K562 treated with DMSO at 1 percent for 24 hours (cell line): Measurements from ENCODE around the gene GBP4. TPM values are rescaled to one million over a fixed set of nuclear protein-coding genes. Genes with fewer than 3 reads are reported as not detected.

Experiments used
- total RNA-seq: library from RNA; unstranded; fragments of 300-600 nt; gene quantifications from 2 replicates; pipeline ENCODE4 v1.2.3, GENCODE V29; 2022; ENCODE audit warnings: low read depth; ENCODE audit not compliant: insufficient read depth

GBP4 gene, protein sequence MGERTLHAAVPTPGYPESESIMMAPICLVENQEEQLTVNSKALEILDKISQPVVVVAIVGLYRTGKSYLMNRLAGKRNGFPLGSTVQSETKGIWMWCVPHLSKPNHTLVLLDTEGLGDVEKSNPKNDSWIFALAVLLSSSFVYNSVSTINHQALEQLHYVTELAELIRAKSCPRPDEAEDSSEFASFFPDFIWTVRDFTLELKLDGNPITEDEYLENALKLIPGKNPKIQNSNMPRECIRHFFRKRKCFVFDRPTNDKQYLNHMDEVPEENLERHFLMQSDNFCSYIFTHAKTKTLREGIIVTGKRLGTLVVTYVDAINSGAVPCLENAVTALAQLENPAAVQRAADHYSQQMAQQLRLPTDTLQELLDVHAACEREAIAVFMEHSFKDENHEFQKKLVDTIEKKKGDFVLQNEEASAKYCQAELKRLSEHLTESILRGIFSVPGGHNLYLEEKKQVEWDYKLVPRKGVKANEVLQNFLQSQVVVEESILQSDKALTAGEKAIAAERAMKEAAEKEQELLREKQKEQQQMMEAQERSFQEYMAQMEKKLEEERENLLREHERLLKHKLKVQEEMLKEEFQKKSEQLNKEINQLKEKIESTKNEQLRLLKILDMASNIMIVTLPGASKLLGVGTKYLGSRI
- total RNA-seq = 0.15 and 0.35 TPM in 2 replicates

DNA sequence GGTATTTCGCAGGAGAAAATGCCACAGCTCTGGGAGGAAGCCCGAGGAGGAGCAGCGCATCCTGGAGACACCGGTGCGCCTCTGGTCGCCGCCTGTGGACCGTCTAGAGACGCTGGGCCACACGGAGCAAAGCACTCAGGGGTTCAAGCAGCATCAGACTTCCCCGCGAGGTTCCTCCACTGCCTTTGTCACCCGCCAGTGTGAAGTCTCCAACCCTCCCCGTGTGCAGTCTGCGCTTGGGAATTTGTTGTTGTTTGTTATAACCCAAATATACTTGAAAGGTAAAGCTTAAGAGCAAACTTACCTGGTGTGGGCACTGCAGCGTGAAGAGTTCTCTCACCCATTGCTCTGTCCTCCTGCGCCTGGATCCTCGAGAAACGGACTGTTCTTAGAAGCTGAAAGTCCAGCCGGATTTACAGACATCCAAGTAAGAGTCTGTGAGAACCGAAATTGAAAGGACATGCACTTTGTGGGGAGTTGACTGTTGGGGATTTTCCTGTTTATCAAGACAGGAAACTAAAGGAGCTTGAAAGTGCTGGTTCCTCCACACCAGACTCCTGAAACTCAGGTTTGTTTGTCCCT lies at the start of gene GBP4:
TSS of gene GBP4 (minus strand) at position 452 of the 582 bp plus-strand sequence. CDS start at position 344, 108 bp downstream.

DNA sequence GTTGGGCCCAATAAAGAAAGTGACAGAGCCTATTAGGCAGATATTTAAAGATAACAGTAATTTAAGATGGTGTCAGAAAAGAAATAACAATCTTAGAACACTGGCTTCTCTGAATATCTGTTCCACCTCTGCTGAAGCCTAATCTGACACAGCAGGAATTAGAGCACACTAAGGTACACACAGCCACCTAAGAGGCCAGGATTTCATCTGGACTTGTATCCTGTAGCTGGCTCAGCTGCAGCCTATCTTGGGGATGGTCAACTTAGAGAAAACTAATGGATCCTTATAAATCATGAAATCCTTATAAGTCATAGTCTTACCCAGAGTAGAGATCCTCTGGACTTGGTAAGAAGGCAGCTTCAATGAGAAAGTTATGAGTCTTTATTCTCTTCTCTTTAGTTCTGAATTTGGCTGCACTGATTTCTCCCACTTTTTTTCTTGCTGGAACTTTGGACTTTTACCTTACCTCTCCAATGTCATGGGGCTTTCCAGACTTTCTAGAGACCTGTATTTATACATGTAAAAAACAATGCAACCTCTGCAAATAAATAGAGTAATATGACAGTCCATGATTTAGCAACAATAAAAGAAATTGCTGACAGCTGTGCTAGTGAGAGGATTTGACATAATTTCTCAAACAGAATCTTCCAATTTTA lies 23.0 kb downstream of the GBP4 start, which contains the start of gene GBP7:
TSS of gene GBP7 (minus strand) at position 403 of the 656 bp plus-strand sequence. CDS start 4,068 bp downstream, outside the sequence.

Other genes starting within 250 kb of the GBP4 start
- 19.6 and 19.9 TPM in 2 replicates for gene KYAT3, start 206.3 kb downstream of the GBP4 start, total RNA-seq
- 3.7 and 4.6 TPM in 2 replicates for gene RBMXL1, start 206.3 kb downstream of the GBP4 start, total RNA-seq
- gene GBP3, start 176.1 kb downstream of the GBP4 start, total RNA-seq = 0.65 and 0.82 TPM in 2 replicates
- gene GBP1, start 133.7 kb downstream of the GBP4 start, total RNA-seq = 0.16 and 0.20 TPM in 2 replicates
- gene GBP2, start 72.8 kb downstream of the GBP4 start, total RNA-seq = 32.6 and 33.1 TPM in 2 replicates
- gene GBP7, start 22.9 kb downstream of the GBP4 start, total RNA-seq = not detected in 2 replicates
- gene GBP5, start 73.9 kb upstream of the GBP4 start, total RNA-seq = 1.1 and 1.4 TPM in 2 replicates
- gene GBP6, start 165.1 kb upstream of the GBP4 start, total RNA-seq = not detected in 2 replicates